ENCODE results near the gene RASL12. TPM values are rescaled to one million over a fixed set of nuclear protein-coding genes. Genes with fewer than 3 reads are reported as not detected.
"Not testable (repeated sequence)": the region's sequence is repeated elsewhere in the genome, so short reads cannot be mapped to it uniquely, and the experiment has no call there.

The RASL12 gene
- total RNA-seq, 1 donor from 2014 or later, result 5.8 TPM

DNA sequence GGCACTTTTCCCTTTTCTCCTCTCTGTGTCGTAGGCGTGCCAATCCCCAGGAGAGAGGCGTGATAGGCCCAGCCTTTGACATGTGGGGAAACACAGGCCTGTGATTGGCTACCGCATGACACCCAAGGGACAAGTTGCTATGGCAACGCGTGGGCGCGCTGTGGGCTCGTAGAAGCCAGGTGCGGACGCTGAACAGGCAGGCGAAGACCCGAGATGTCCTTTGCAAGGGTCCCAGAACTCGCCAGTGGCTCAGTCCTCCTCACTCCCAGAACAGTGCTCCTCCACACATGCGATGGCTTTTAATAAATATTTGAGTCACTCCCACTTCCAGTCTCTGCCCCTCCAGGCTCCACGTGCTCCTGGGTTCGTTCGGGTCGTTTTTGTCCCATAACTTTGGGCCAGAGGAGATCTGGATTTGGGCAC lies 18.4 kb downstream of the RASL12 start:
- peak; percentile 98 for DNase-seq (ENCODE audit: low spot score)
- peak overlapping the region; percentile 32 for H3K4me3 ChIP-seq
- H3F3A ChIP-seq (ENCODE audit: low read depth), result peaks cover 1% of the 10 kb centered on the region
- H3K27me3 Mint-ChIP-seq (ENCODE audit: insufficient read depth, low read depth), result peaks cover 3% of the 10 kb centered on the region
- H3K9me3 ChIP-seq (ENCODE audit: low read depth), result no peaks in the 10 kb centered on the region
- no peaks in the 10 kb centered on the region for H3K4me1 ChIP-seq
- no peak overlapping the region for H2AFZ ChIP-seq (replicated peaks)
- H3K36me3 Mint-ChIP-seq, result no peaks in the 10 kb centered on the region
- no peak overlapping the region for H3K9ac ChIP-seq
- H3K27ac Mint-ChIP-seq, result no peak overlapping the region
- no peak overlapping the region for H3K27ac ChIP-seq
- no peaks in the 10 kb centered on the region for H3K79me2 ChIP-seq (ENCODE audit: low read depth)
- peaks cover 30% of the 10 kb centered on the region for H3K4me1 Mint-ChIP-seq
- no peaks in the 10 kb centered on the region for H3K36me3 ChIP-seq
- H4K20me1 ChIP-seq (ENCODE audit: low read depth), result peaks cover 1% of the 10 kb centered on the region
- TF ChIP-seq, protein P1, sequence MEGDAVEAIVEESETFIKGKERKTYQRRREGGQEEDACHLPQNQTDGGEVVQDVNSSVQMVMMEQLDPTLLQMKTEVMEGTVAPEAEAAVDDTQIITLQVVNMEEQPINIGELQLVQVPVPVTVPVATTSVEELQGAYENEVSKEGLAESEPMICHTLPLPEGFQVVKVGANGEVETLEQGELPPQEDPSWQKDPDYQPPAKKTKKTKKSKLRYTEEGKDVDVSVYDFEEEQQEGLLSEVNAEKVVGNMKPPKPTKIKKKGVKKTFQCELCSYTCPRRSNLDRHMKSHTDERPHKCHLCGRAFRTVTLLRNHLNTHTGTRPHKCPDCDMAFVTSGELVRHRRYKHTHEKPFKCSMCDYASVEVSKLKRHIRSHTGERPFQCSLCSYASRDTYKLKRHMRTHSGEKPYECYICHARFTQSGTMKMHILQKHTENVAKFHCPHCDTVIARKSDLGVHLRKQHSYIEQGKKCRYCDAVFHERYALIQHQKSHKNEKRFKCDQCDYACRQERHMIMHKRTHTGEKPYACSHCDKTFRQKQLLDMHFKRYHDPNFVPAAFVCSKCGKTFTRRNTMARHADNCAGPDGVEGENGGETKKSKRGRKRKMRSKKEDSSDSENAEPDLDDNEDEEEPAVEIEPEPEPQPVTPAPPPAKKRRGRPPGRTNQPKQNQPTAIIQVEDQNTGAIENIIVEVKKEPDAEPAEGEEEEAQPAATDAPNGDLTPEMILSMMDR (IDR thresholded peaks at IDR 0.05), result no peak
- no peak for TF ChIP-seq EZH2phosphoT487 (IDR thresholded peaks at IDR 0.05)
- TF ChIP-seq EZH2 (IDR thresholded peaks at IDR 0.05), result no peak
- no peaks in the 10 kb centered on the region for H3K9me3 Mint-ChIP-seq
- peak overlapping the region; percentile 54 for H3K4me3 Mint-ChIP-seq
- H3K27me3 ChIP-seq, result peaks cover 13% of the 10 kb centered on the region
- H3K4me2 ChIP-seq, result peak overlapping the region; percentile 69

DNA sequence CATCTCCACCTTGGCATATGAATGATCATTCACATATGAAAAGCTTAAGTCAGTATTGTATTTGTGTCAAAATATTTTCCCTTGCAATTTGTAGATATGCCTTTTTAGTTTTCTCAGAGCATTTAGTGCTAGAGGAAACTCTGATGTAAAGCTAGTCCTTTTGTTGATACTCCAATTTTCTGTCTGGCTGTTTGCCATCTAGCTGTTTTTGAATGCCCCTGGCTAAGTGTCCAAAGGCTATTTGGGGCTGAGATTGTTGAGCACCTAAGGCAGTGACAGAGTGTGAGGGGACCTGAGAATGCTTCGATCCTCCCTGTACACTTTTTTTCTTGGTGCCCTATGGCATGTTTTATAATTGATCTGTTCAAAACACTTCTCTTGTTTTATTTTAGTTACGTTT lies 19.6 kb downstream of the RASL12 start:
- H3K27me3 ChIP-seq, result peaks cover 13% of the 10 kb centered on the region
- no peak overlapping the region for H3K4me3 Mint-ChIP-seq
- H3K36me3 ChIP-seq, result no peaks in the 10 kb centered on the region
- H3K36me3 Mint-ChIP-seq, result no peaks in the 10 kb centered on the region
- peaks cover 3% of the 10 kb centered on the region for H3K27me3 Mint-ChIP-seq (ENCODE audit: insufficient read depth, low read depth)
- no peak overlapping the region for H2AFZ ChIP-seq (replicated peaks)
- H3F3A ChIP-seq (ENCODE audit: low read depth), result no peaks in the 10 kb centered on the region
- no peak overlapping the region for H3K9ac ChIP-seq
- H3K4me2 ChIP-seq, result no peak overlapping the region
- no peaks in the 10 kb centered on the region for H4K20me1 ChIP-seq (ENCODE audit: low read depth)
- H3K9me3 Mint-ChIP-seq, result no peaks in the 10 kb centered on the region
- TF ChIP-seq EZH2 (IDR thresholded peaks at IDR 0.05), result no peak
- H3K9me3 ChIP-seq (ENCODE audit: low read depth), result no peaks in the 10 kb centered on the region
- no peak overlapping the region for H3K27ac ChIP-seq
- DNase-seq (ENCODE audit: low spot score), result no peak
- H3K79me2 ChIP-seq (ENCODE audit: low read depth), result no peaks in the 10 kb centered on the region
- H3K4me3 ChIP-seq, result no peak overlapping the region
- H3K4me1 ChIP-seq, result no peaks in the 10 kb centered on the region
- no peak overlapping the region for H3K27ac Mint-ChIP-seq
- H3K4me1 Mint-ChIP-seq, result peaks cover 33% of the 10 kb centered on the region

DNA sequence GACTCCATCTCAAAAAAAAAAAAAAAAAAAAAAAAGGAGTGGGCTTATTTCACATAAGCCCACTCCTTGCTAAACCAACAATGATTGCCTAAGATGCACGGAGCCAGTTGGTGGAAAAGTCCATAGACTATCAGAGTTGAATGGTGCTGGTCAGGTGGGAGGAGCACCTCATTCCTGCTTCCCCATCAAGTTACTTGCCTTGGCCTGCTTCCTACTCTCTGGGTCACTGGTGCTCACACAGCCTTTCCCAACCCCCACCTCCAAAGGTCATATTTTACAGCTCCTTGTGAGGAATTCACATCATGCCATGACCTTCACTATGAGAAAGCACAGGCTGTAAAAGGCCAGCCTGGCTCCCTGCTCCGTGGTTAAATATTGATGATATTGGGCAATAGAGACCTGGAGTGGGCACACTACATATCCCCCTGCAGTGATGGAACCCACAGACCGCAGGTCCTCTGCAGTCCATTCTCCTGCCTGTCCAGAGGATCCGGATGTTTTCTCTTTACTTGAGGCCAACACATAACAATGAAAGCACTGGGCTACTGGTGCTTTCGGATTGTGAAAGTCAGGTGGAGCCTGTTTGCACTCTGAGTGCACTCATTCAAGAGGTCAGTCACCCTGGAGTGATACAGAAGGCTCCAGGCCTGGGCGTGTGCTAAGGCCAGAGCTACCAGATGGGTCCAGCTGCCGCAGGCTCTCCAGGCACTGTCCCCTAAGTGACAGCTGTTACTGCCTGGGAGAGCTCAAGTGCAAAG lies 22.9 kb downstream of the RASL12 start, which contains the start of gene SLC51B:
SLC51B (plus strand) TSS at position 664 of the 758 bp plus-strand sequence. CDS start 4,618 bp downstream, outside the sequence.
- H3K27me3 ChIP-seq, result peaks cover 7% of the 10 kb centered on the region
- H2AFZ ChIP-seq (replicated peaks), result no peak within 1 kb of the TSS
- H3F3A ChIP-seq (ENCODE audit: low read depth), result no peaks in the 10 kb centered on the region
- DNase-seq (ENCODE audit: low spot score), result no peak
- no peak within 1 kb of the TSS for H3K4me3 ChIP-seq
- no peak within 1 kb of the TSS for H3K9ac ChIP-seq
- H3K79me2 ChIP-seq (ENCODE audit: low read depth), result no peaks in the 10 kb centered on the region
- H3K4me2 ChIP-seq, result no peak within 1 kb of the TSS
- Mint-ChIP-seq H3K4me3 (no peak within 1 kb of the TSS), H3K36me3 (no peaks in the 10 kb centered on the region), H3K27ac (peak within 1 kb of the TSS; percentile 76), H3K9me3 (no peaks in the 10 kb centered on the region), H3K27me3 (ENCODE audit: insufficient read depth, low read depth) (peaks cover 5% of the 10 kb centered on the region), H3K4me1 (peaks cover 27% of the 10 kb centered on the region)
- H3K36me3 ChIP-seq, result no peaks in the 10 kb centered on the region
- TF ChIP-seq, protein P1 (IDR thresholded peaks at IDR 0.05), result no peak
- no peak for TF ChIP-seq EZH2 (IDR thresholded peaks at IDR 0.05)
- no peak for TF ChIP-seq EZH2phosphoT487 (IDR thresholded peaks at IDR 0.05)
- no peaks in the 10 kb centered on the region for H3K9me3 ChIP-seq (ENCODE audit: low read depth)
- H3K4me1 ChIP-seq, result no peaks in the 10 kb centered on the region
- H4K20me1 ChIP-seq (ENCODE audit: low read depth), result no peaks in the 10 kb centered on the region
- no peak within 1 kb of the TSS for H3K27ac ChIP-seq

GRCh38 chr15:65044218-65044617 lies 23.6 kb downstream of the RASL12 start:
- not testable (repeated sequence) for H3K4me3 Mint-ChIP-seq; H3K79me2 ChIP-seq (ENCODE audit: low read depth); H3K4me2 ChIP-seq; H3K9me3 ChIP-seq (ENCODE audit: low read depth); H3K4me3 ChIP-seq; H2AFZ ChIP-seq (replicated peaks); H3K9ac ChIP-seq; H3K27ac ChIP-seq; H4K20me1 ChIP-seq (ENCODE audit: low read depth); H3K27me3 Mint-ChIP-seq (ENCODE audit: insufficient read depth, low read depth); H3K27me3 ChIP-seq; DNase-seq (ENCODE audit: low spot score); H3F3A ChIP-seq (ENCODE audit: low read depth); H3K36me3 ChIP-seq; H3K4me1 ChIP-seq; H3K9me3 Mint-ChIP-seq; H3K36me3 Mint-ChIP-seq; H3K27ac Mint-ChIP-seq
- H3K4me1 Mint-ChIP-seq, result peaks cover 20% of the 10 kb centered on the region
